ENCODE results near the gene NAXD.
"Not testable (repeated sequence)": the region's sequence is repeated elsewhere in the genome, so short reads cannot be mapped to it uniquely, and the experiment has no call there.

The NAXD gene

DNA sequence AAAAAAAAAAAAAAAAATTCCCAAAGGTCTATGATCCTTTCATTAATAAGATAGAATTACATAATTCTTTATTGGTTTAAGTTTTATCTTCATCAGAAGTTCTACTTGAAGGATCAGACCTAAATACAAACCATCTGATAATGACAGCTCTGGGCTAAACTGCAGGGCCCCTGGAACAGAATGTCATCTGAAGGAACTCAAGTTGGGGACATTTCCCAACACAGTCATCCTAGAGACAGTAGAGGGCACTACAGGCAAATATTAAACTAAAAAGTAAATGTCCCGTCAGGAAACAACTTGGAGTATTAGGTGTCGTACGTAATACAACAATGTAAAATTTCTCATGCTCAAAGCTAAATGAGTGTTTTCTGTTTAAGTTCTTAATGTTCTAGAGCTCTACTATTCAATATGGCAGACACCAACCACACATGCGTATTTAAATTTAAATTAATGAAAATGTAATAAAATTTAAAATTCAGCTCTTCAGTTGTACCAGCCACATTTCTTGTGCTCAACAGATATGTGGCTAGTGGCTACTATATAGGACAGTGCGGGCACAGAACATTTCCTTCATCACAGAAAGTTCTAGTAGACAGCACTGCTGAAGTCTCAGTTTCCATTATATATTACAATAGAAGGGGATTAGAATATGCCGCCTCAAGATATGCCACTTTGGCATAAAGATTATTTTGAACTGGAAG, 21.8 kb upstream of the NAXD start:
- DNase-seq (ENCODE audit: low read depth in 2 of 2), result no peak

DNA sequence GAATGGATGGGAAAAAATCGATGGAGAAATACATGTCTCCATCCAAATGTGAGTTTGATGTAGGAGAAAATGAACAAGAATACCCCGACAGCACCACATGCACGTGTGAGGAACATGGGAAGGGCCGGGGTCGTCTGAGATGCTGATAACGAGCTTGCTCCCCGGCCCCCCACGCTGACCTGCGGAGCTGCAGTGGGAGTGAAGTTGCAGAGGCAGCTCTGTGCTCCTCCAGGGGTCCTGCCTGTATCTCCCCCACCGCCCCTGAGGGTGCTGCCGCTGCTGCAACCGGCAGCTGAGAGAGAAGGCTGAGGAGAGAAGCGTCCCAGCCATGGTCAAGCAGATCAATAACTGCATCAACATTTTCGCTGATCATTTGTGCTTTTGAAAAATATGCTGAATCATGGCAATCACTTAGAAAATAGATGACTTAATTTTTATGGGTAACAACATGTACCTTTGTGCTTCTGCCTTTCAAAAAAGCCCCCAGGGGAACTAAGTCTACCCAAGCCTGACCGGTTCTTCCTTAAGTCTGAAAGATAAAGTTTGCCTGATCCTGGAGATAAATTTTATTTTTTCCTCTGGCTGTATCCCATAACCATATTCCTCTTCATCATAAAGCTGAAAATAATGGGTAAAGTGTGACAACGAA, 18.2 kb upstream of the NAXD start:
- DNase-seq (ENCODE audit: low read depth in 2 of 2), result no peak

DNA sequence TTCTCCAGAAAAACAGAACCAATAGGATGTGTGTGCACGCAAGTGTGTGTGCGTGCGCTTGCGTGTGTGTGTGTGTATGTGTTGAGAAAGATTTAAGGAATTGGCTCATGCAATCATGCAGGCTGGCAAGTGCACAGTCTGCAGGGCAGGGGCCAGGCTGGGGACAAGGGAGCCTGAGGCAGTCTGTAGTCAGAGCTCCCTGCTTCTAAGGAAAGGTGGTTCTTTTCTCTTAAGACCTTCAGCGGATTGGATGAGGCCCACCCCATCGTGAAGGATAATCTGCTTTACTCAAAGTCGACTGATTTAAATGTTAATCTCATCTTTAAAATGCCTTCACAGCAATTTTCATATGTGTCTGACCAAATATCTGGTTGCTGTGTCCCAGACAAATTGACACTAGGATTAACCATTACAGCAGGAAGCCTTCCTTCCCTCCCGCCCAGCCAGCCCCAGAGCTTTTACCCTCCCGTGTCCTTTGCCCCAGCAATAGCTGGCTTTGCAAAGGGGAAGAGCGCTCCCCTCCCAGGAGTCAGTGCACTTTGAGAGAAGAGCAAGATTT, 15.0 kb upstream of the NAXD start:
- no peak for DNase-seq (ENCODE audit: low read depth in 2 of 2)

DNA sequence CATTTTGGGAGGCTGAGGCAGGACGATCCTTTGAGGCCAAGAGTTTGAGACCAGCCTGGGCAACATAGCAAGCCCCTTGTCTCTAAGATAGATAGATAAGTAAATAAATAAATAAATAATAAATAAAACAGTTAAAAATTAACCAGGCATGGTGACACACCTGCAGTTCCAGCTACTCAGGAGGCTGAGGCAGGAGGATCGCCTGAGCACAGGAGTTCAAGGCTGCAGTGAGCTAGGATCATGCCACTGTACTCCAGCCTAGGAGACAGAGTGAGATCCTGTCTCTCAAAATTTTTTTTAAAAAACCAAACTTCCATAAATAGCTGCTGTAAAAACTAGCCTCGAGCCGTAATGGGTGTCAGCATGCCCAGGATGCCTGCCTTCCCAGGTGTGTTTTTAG, 14.4 kb upstream of the NAXD start:
- DNase-seq (ENCODE audit: low read depth in 2 of 2), result no peak

DNA sequence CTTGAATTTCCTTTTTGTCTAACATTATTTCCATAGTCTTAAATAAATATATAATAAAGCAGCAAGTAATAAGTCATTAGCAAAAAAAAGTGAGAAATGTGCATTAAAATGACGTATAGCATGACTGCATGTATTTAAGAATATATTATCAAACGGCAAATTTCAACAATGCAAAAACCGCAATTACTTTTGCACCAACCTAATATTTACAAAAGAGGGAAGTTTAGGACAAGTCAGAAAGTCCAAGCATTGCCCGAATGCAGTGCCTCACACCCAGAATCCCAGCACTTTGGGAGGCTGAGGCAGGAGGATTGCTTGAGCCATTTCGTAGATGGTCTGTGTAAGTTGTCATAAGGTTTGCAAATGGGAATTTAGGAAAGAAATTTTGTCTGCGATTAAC, 10.2 kb upstream of the NAXD start:
- no peak for DNase-seq (ENCODE audit: low read depth in 2 of 2)

DNA sequence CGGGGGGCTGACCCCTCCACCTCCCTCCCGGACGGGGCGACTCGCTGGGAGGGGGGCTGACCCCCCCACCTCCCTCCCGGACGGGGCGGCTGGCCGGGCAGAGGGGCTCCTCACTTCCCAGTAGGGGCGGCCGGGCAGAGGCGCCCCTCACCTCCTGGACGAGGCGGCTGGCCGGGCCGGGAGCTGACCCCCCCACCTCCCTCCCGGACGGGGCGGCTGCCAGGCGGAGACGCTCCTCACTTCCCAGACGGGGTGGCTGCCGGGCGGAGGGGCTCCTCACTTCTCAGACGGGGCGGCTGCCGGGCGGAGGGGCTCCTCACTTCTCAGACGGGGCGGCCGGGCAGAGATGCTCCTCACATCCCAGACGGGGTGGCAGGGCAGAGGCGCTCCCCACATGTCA, 9.1 kb upstream of the NAXD start:
- DNase-seq (ENCODE audit: low read depth in 2 of 2), result not testable (repeated sequence)

DNA sequence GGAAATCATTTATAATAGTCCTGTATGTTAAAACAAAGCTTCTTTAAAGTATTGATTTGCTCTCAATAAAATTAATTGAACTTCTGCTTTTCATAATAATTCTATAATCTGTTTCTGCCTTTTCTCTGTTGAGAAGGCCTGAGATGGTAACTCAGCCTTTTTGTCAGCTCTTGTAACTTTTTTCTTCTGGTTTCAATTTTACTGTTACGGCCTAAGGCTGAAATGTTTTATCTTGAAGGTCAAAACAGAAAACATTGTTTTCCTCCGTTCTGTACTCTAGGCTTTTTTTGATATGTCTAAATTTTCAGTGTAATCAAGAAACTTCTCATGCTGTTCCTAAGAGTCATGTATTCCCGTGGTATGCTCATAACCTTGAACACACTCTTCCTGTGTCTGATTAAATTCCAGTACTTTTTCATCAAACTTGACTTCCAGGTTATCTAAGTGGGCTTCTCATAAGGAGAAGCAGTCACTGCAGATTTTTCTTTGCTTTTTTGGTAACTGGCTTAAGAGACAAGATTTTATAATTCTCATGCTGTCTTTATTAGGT, 7.6 kb upstream of the NAXD start:
- DNase-seq (ENCODE audit: low read depth in 2 of 2), result no peak

DNA sequence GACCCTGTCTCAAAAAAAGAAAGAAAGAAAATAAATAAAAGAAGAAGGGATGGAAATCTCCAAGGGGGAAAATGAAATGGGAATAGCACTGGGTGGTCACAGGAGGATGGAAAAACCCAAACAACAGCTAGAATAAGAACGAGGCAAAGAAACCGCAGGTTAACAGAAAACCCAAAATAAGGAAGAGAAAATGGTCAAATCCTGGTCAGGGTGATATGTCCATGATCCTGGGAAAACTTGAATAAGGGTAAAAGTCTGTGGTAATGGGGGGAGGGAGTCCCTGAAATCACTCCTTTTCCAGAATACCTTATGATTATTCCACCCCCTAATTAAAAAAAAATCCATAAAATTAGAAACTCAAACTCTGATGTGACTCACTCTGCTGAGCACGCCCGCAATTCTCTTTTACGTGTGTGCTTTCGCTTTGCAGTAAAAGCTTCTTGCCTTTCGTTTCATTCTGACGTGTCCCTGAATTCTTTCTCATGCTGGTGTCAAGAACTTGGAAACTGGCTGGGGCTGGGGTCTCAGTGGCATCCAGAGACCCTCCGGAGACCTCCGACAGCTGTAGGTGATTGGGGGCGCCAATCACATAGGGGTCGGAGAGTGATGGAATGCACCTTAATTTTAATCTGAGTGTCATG, 4.3 kb upstream of the NAXD start:
- DNase-seq (ENCODE audit: low read depth in 2 of 2), result no peak

DNA sequence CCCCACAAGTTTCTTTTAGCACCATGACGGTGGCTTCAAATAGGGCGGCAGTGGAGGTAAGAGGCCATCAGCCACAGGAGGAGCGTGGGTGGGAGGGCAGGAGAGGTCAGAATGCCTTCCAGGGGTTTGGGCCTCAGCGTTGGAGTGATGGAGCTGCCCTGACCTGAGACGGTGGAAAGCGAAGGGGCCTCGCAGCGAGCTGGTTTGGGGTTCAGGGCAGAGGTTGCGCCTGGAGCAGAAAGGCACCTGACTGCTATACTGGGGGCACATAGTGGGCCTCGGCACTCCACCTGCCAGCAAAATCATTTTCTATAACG, 382 bp upstream of the NAXD start:
- DNase-seq (ENCODE audit: low read depth in 2 of 2), result no peak

DNA sequence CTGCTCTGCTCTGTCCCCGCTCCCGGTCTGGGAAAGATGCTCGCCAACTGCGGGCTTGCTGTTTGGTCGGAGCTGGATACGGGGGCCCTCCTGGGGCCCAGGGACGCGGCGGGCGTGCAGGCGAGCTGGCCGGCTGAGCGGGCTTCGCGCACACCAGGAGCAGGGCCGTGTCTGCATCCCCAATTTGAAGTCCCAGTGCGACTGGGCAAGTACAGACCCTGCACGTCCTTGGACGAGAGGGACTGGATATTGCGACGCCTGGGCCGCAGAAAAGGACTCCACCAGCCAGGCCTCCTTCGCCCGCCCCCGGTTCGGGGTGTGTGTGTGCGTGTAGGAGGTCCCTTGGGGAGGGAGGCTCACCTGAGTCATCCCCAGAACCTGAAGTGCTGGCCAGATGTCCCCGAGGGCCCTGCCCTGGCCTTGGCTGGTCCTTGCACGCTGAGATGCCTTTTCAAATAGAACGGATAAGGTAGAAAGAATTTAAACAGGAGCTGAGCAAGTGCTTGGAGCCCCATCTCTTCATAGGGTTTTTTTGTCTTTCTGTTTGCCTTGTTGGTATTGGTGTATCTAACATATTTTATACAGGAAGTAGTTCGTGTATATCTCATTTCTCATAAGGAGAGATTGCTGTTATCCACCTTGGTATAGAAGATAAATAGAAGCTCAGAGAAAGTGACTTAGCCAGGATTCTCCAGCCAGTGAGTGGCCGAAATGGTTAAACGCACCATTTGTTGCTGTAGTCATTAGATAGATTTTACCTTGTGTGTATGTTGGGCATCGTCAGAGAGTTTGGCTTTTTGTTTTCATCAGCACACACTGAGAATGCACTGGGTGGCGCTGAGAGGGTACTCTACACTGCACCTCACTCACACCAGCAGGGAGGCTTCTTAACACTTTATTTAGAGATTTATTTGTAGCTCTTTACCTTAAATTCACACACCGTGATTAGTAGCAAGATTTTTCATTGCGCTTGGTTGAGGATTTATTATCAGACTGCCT, 1.1 kb downstream of the NAXD start:
- DNase-seq (ENCODE audit: low read depth in 2 of 2), result no peak

DNA sequence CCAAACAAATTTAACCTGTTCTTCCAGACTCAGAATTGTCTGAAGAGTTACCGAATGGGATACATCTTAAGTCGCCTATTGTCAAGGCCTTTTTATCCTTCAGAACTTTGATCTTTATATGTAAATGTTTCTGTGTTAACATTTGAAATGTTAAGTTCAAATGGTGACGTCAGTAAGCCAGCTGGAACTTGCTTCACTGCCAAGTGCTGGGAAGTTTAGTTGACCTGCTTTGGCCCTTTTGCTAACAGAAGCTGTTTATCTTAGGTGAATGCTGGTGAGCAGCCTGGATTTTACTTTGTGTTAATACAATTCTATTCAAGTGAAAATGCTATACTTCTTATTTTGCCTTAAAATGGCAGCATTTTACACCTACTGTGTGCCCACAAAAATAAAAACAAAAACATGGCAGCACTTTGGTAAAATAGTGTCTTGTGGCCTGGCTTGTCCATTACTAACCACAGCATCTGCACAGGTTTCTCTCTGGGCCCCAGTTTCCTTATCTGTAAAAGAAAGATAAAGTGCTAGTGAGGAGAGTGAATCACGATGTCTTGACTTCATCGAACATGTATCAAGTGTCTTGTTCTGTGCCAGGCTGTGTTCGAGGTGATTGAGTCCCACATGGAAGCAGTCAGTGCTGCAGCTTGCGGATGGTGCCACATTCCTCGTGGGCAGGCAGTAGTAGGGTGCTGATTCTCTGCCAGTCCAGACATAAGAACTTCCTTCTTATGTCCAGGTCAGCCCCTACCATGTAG, 2.2 kb downstream of the NAXD start:
- no peak for DNase-seq (ENCODE audit: low read depth in 2 of 2)

DNA sequence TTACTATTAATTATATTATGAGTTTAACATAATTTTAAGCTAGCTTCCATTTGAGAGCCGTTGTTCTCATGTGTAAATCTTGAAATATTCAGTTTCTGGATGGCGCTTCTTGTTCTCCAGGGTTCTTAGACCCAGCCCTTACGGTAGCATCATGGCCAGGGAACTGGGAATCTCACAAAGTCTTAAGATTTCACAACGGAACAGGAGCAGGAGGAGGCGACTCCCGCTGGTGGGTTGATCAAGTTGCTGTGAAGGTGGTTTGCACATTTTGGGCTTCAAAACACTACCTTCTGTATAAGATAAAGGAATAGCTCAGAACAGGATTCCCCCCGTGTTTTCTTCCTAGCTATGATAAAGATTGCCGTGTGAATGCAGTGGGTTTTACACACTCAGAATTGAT, 2.8 kb downstream of the NAXD start:
- DNase-seq (ENCODE audit: low read depth in 2 of 2), result no peak

DNA sequence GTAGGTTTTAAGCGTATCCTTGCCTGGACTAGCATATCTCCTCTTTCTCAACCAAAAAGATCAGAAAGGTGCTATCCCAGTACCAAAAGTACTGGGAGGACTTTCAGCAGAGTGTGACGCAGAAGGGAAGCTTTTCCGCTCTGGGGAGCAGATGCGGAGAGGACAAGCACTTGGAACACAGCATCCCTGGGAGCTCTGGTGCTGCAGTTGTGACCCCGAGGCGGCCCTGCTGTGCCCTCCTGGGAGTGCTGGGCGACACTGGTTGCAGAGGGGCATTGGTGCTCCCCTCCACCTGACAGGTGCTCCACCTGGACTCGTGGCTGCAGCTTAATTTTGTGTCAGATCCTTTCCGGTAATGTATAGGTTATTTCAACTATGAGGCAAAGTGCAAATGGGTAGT, 3.4 kb downstream of the NAXD start:
- no peak for DNase-seq (ENCODE audit: low read depth in 2 of 2)

DNA sequence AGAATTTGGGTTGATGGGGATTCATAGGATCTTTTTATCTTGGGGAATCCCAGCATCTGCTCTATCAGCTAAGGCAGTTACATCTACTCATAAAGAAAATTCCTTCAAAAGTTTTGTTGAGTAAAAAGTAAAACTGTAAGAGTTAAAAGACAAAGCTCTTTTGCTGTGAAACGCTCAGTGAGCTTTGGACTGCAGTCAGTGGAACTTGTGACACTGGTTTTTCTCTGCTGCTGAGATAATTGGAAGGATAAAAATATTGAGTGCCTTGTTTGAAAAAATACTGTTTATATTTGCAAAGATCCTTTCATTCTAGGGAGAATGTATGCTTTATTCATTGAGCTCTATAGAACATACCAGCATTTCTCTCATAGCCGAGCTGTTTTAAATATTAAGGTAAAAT, 5.3 kb downstream of the NAXD start:
- no peak for DNase-seq (ENCODE audit: low read depth in 2 of 2)

DNA sequence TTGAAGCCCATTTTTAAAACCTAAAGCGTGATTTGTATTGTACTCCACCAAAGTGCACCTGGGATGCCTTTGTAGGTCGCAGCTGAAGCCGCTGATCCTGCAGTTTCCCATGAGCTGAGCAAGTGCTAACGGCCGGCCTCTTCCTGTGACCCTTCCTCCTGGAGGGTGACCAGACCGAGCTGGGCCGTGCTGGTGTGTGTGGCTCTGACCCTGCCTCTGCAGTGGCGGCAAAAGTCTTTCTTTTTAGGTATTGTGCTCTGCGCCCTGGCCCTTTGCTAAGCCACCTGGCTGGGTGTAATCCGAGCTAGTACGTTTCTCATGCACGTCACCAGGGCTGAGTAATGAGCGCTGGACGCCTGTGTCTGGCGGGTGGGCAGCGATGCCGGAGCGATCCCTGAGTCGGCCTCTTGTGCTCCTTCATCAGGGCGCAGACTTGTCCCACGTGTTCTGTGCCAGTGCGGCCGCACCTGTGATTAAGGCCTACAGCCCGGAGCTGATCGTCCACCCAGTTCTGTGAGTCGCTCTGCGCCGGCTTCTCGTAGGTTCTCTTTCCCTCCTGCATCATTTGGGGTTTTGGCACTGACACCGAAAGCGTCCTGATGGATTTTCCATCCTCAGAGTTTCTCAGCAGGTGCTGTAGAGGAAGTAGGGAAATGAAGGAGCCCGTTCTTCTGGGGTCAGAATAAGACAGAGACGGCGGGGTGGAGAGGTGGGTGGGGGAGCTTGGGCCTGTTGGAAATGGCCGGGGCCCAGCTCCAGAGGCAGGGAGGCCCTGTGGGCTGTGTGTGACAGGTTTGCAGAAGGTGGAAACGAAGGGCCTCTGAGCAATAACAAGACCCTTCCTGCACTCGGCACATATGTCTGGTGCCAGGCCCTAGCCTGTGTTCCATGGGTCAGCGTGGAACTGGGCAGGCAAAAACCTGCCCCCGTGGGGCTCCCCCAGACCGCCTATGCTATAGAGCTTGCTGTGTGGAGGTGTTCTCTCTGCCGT, 9.7 kb downstream of the NAXD start:
- DNase-seq (ENCODE audit: low read depth in 2 of 2), result no peak

DNA sequence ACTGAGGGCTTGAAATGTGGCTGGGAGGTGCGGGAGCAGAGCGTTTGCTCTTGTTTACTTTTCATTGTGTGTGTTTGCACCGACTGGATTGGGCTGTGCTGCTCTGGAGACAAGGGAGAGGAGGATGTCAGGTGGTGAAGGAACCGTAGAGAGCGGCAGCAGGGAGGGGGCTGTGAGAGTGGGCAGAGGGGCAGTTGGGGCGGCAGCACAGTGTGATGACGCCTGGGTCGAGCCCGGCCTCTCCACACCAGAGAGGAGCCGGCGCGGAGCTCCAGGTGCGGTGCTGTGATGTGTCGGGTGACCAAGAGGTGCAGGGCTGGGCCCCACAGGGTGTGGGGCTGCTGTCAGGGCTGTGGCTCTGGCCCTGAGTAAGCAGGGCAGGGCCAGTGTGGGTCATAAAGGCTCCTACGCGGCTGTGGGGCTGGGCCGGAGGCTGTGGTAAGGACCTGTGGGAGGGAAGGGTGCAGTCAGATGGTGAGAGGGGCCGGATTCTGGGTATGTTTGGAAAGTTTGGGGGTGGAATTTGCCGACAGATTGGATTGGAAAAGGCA, 10.5 kb downstream of the NAXD start:
- no peak for DNase-seq (ENCODE audit: low read depth in 2 of 2)

DNA sequence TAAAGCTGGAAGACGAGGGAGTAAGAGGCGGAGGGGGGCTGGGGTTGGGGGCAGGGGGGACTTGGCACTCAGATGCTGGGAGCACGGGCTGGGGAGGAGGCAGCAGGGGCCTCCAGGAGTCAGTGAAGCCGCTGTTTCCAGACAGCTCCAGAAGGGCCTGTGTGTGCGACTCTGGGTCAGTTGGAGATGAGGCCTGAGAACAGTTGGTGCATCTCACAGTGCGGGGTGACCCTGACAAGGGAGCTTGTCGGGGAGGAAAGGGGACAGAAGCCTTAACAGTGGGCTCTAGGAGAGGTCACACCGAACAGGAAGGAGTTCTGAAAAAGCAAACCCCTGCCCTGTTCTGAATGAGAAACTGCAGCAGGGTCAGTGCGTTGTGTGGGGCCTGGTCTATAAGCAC, 11.2 kb downstream of the NAXD start:
- DNase-seq (ENCODE audit: low read depth in 2 of 2), result no peak

DNA sequence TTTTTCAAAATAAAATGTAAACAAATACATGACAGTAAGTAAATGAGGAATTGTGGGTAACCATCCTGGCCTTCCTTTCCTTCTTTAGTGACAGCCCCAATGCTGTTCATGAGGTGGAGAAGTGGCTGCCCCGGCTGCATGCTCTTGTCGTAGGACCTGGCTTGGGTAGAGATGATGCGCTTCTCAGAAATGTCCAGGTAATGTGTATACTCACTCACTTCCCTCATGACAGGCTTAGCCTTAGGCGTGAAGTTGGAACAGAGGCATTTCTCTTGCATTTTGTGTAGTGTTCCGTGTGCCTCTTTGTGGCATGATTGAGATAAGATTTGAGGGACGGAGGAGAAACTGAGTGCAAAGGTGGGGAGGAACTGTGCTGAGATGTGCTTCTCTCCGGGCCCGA, 12.0 kb downstream of the NAXD start:
- no peak for DNase-seq (ENCODE audit: low read depth in 2 of 2)

DNA sequence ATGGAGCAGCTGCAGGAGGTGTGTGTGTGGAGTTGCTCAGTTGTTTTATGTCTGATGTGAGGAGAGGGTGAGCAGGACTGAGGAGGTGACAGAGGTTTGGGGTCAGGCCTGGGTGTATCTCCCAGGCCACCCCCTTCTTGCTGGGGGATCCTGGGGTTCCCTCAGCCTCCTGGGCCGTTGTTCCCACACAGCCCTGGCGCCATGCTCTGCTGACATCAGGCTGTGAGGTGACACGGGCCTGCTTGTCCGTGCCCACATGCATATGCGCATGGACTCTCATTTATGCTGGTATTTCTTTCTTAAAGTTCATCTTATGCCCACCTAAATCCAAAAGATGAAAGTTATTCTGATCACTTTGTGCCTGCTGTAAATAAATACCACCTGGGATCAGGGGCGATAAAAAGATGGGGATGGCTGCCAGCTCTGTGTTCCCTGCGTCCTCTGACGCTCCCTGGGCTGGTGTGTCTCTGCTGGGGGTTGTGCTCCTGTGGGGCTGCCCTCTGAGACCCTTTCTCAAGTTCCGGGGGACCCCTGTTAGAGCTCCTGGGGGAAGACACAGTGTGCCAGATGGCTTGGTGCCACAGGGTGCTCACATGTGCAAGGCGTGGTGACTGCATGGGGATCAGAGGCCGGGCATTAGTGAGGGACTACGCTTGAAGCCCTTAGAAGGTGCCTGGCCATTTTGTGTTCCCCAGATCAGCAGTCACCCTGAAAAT, 12.6 kb downstream of the NAXD start:
- no peak for DNase-seq (ENCODE audit: low read depth in 2 of 2)

Measured in stimulated activated CD4-positive, alpha-beta T cell treated with anti-CD3 and anti-CD28 coated beads, Interleukin-1b, Interleukin-23, amount 100 ng/mL, for 1 hour (primary cell).